HG02759 (cell line): ENCODE measurements around the gene GPAT3.
A peak's percentile ranks its signal among the peaks of the same experiment; 100 is the strongest.
"Not testable (repeated sequence)": the region's sequence is repeated elsewhere in the genome, so short reads cannot be mapped to it uniquely, and the experiment has no call there.

Experiments used
- ATAC-seq: cut with Tn5 transposase; IDR thresholded peaks from one replicate; pipeline ENCODE4 v1.9.1; 2021; ENCODE audit warnings: mild to moderate bottlenecking, moderate library complexity; ENCODE audit not compliant: unreplicated experiment

Gene GPAT3

GRCh38 chr4:83591730-83592129, 55.8 kb downstream of the GPAT3 start:
- no peak for ATAC-seq

- peak; percentile 73 for ATAC-seq
Observed at GRCh38 chr4:83599183-83599582, 63.3 kb downstream of the GPAT3 start.

- ATAC-seq: no peak
Observed at GRCh38 chr4:83603129-83603528, 67.2 kb downstream of the GPAT3 start.

- no peak for ATAC-seq
Observed at GRCh38 chr4:83604321-83604720, 68.4 kb downstream of the GPAT3 start.

- ATAC-seq: no peak
Observed at GRCh38 chr4:83605210-83605609, 69.3 kb downstream of the GPAT3 start.

GRCh38 chr4:83605744-83606172, 69.8 kb downstream of the GPAT3 start:
- ATAC-seq: no peak

- no peak for ATAC-seq
Observed at GRCh38 chr4:83606460-83606859, 70.6 kb downstream of the GPAT3 start.

GRCh38 chr4:83606898-83607297, 71.0 kb downstream of the GPAT3 start:
- no peak for ATAC-seq

GRCh38 chr4:83609365-83609764, 73.5 kb downstream of the GPAT3 start:
- no peak for ATAC-seq

- ATAC-seq: no peak
Observed at GRCh38 chr4:83610729-83611128, 74.8 kb downstream of the GPAT3 start.

GRCh38 chr4:83613023-83613422, 77.1 kb downstream of the GPAT3 start:
- ATAC-seq: no peak

- ATAC-seq: no peak
Observed at GRCh38 chr4:83613994-83614393, 78.1 kb downstream of the GPAT3 start.

- ATAC-seq: no peak
Observed at GRCh38 chr4:83616252-83616651, 80.3 kb downstream of the GPAT3 start.

- no peak for ATAC-seq
Observed at GRCh38 chr4:83617371-83618035, 81.6 kb downstream of the GPAT3 start.

- ATAC-seq: no peak
Observed at GRCh38 chr4:83618431-83618830, 82.5 kb downstream of the GPAT3 start.

- ATAC-seq: no peak
Observed at GRCh38 chr4:83618991-83619645, 83.2 kb downstream of the GPAT3 start.

GRCh38 chr4:83622127-83622526, 86.2 kb downstream of the GPAT3 start:
- not testable (repeated sequence) for ATAC-seq

GRCh38 chr4:83625821-83626220, 89.9 kb downstream of the GPAT3 start:
- no peak for ATAC-seq

GRCh38 chr4:83626245-83626836, 90.4 kb downstream of the GPAT3 start:
- no peak for ATAC-seq

GRCh38 chr4:83629945-83630721, 94.2 kb downstream of the GPAT3 start:
- ATAC-seq: no peak

GRCh38 chr4:83631066-83631465, 95.2 kb downstream of the GPAT3 start:
- no peak for ATAC-seq
